HG02840 (cell line): ENCODE data around the gene TMEM45A.
"Not testable (repeated sequence)": the region's sequence is repeated elsewhere in the genome, so short reads cannot be mapped to it uniquely, and the experiment has no call there.

Experiments
- ATAC-seq: cut with Tn5 transposase; IDR thresholded peaks from one replicate; pipeline ENCODE4 v1.9.1; 2021; ENCODE audit warnings: mild to moderate bottlenecking, moderate library complexity, moderate number of reproducible peaks; ENCODE audit not compliant: unreplicated experiment, low FRiP score

TMEM45A gene

GRCh38 chr3:100527347-100527735, 34.9 kb downstream of the TMEM45A start:
- no peak for ATAC-seq

GRCh38 chr3:100531093-100531492, 38.7 kb downstream of the TMEM45A start:
- no peak for ATAC-seq

- no peak for ATAC-seq
Observed at GRCh38 chr3:100532411-100532810, 40.0 kb downstream of the TMEM45A start.

DNA sequence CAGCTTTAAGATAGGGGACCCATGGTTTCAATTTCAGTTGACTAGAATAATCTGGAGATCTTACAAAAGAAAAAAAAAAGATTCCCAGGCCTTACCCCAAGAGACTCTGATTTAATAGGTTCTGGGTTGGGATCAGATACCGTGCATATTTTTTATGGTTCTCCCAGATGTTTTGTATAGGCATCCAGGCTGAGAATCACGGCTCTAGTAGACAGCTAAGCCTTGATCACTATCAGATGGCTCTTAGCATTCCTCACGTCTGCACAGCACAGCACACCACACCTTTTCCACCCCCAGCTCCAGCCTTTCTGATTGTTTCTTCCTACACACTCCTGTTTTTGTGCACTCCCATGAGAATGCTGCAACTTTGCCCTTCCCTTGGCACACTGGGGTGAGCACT, 40.8 kb downstream of the TMEM45A start:
- ATAC-seq: no peak

GRCh38 chr3:100535610-100535943, 43.2 kb downstream of the TMEM45A start:
- ATAC-seq: no peak

DNA sequence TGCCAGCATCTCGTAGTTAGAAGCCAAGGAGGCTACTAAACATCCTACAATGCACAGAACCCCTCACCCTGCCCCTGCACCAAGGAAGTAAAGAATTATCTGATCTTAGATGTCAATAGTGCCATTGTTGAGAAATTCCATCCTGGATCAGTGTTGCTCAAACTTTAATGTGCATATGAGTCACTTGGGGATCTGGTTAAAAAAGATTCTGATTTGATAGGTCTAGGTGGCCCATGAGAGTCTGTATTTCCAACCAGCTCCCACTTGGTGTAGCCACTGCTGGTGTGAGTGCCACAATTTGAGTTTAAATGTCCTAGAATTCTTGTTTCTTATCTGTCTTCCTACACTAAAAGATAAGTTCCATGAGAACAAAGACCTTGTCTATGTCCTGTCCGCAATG, 43.7 kb downstream of the TMEM45A start:
- no peak for ATAC-seq

DNA sequence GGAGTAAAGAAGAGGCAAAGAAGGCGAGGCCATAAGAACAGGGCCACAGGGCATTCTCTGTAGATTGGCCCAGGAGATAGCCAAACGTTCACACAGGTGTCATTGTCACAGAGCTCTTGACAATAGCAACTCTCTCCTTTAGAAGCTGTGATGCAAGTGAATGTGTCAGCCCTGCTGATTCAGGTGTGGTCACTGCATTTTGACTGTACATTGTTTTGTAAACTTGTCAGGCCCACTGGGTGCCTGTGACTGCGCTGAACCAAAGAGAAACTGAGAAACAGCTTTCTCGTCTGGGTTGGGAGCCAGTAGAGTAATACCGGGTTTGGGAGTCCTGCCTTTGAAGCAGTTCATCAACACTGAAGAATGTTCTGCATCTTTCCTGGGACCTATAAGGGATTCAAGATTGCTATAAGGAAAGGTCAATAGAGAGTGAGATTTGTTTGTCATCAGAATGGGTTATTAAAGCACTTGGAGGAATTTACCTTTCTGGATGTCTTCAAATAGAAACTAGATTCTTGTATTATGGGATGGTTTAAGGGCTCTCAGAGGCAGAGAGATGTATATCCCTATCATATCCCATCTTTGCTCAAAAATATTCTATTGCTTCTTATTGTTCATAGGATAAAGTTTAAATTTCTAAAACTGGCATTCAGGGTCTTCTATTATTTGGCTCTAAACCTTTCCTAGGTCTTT, 45.4 kb downstream of the TMEM45A start:
- no peak for ATAC-seq

GRCh38 chr3:100538339-100538706, 45.9 kb downstream of the TMEM45A start:
- no peak for ATAC-seq

DNA sequence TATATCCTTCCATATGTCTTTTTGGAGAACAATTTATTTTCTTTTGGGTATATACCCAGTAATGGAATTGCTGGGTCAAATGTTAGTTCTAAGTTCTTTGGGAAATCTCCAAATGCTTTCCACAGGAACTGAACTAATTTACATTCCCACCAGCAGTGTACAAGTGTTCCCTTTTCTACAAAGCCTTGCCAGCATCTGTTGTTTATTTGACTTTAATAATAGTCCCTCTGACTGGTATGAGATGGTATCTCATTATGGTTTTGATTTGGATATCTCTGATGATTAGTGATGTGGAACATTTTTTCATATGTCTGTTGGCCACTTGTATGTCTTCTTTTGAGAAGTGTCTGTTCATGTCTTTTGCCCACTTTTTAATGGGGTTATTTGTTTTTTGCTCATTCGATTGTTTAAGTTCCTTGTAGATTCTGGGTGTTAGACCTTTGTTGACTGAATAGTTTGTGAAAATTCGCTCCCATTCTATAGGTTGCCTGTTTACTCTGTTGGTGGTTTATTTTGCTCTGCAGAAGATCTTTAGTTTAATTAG, 48.4 kb downstream of the TMEM45A start:
- no peak for ATAC-seq

GRCh38 chr3:100541428-100541827, 49.0 kb downstream of the TMEM45A start:
- ATAC-seq: not testable (repeated sequence)

DNA sequence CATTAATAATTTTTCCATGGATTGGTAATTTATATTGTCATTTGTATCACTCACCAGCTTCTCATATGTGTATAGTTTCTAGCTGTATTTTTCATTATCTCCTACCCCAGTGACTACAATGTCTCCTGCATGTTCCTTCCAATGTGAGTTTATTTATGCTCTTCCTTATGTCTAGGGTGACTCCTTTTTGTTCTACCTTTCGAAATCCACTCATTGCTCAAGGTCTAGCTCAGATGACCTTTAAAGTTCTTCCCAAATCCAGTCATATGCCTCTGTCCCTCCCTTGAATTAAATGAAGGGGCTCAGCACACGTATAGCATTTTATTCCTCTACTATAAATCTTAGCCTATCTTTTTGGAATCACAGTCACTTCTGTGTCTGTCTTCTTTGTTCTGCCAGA, 53.0 kb downstream of the TMEM45A start:
- no peak for ATAC-seq

DNA sequence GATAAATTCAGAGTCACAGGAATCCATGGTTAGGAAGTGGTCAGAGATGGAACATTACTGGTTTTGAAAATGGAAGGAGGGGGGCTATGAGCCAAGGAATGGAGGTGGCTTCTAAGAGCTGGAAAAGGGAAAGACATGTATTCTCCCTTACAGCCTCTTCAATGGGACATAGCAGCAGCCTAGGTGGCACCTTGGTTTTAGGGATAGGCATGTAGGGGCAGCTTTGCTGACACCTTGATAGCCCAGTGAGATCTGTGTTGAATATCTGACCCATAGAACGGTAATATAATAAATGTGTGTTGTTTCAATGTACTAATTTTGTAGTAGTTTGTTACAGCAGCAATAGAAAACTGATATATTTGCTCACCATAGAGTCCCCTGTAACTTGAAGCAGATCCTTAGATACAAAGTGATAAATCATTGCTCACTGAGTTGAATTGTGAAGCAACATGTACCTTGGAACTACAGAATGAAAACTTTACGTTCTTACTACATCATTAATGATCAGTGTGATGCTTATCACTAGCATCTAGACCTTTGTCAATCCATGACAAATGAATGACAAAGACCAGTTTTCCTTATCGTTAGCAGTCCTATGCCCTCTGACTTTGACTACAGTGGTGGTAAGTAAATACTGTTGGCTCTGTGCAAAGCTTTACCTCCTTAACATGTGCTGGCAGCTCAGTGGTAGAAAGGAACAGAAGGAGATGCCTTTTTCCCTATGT, 53.8 kb downstream of the TMEM45A start:
- ATAC-seq: no peak

- ATAC-seq: no peak
Observed at GRCh38 chr3:100548053-100548452, 55.6 kb downstream of the TMEM45A start.

DNA sequence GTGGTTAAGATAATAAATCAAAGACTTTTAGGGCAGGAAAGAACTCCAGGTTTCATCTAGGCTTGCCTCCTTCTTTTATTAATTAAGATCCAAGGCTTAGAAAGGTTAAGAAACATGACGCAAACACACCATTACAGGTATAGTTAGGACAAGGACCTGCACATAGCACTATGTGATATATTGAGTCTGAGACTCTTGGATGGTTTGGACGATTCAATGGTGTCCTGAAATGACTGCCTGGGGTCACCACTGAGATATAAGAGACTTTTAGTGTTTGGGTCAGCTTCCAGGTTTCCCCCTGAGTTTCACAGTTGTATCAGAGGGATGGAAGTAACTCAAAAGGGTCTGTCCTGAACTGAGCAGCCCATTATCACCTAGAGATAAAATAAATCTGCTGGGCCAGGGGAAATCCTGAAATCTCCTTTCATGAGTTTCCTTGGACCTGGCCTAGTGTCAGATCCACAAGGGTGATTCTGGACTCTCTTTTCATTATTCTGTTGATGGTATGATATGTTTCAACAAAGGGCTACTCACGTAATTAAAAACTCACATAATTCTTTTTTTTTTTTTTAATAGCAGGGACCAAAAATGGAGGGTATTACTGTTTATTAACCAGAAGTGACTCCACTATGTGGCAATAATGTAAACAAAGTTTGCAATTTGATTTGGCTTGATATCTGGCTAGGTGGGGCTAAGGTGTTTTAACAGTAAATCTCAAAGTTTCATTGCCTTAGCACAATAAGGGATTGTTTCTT, 61.4 kb downstream of the TMEM45A start:
- no peak for ATAC-seq

DNA sequence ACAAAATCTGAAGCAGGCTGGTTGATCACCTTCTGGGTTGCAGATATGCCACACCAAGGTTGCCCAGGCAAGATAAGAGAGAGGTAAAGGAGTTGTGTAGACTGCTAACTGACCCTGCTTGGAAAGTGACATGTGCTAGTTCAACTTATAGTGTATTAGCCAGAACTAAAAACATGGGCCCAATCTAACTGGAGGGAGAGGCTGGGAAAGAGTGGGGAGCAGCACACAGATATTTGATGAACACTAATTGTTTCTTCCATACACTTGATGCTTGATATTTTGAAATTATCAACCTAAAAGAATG, 61.9 kb downstream of the TMEM45A start:
- ATAC-seq: no peak

- no peak for ATAC-seq
Observed at GRCh38 chr3:100556673-100557310, 64.4 kb downstream of the TMEM45A start.

GRCh38 chr3:100558233-100558632, 65.8 kb downstream of the TMEM45A start:
- ATAC-seq: no peak

- no peak for ATAC-seq
Observed at GRCh38 chr3:100560426-100560825, 68.0 kb downstream of the TMEM45A start.

DNA sequence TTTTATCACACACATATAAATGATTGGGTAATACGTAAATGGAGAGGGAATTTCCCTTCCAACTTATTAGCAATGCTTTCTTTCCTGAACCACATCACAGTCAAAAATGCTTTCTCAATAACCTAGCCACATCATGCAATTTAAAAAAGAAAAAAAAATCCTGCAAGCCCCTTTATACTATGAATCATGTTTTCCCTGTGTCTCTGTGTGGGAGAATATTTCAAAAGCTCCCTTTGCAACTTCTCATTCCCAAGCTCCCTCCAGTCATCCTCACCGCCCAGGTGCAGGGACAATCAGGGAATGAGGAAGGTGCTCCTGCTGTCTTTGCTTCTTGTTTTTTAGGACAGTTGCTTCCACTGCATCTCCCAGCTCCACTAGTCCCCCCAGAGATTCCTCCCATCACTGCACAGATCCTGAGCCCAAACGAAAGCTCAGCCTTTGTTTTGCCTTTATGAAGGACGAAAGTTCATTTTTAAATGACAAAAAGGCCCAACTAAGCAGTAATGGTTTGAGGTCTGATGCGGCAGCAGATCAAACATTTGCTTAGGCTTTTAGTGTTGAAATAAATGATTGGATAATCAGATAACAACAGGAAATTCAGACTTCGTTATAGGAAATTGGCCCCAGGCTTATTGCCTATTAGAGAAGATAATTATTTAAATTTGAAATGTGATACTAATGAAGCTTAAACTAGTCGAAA, 69.2 kb downstream of the TMEM45A start:
- no peak for ATAC-seq

- no peak for ATAC-seq
Observed at GRCh38 chr3:100562224-100562857, 69.9 kb downstream of the TMEM45A start.
